SK-N-SH treated with all-trans-retinoic acid at 6 μM for 48 hours (cell line): ENCODE results near the gene PRRT3.
"Not testable (repeated sequence)": the region's sequence is repeated elsewhere in the genome, so short reads cannot be mapped to it uniquely, and the experiment has no call there.

Source experiments
- ATAC-seq: fragments of 200-7000 bp; cut with Tn5 transposase; 3 replicates; pipeline ENCODE4 v1.9.1; 2020; ENCODE audit warnings: mild to moderate bottlenecking, moderate library complexity
- OSR1 ChIP-seq: fragments of 250-450 bp; sonication (Bioruptor Pico); IDR thresholded peaks from 2 replicates; pipeline ENCODE4 v1.8.0; 2022; ENCODE audit warnings: moderate library complexity, mild to moderate bottlenecking, inconsistent platforms

PRRT3 gene

DNA sequence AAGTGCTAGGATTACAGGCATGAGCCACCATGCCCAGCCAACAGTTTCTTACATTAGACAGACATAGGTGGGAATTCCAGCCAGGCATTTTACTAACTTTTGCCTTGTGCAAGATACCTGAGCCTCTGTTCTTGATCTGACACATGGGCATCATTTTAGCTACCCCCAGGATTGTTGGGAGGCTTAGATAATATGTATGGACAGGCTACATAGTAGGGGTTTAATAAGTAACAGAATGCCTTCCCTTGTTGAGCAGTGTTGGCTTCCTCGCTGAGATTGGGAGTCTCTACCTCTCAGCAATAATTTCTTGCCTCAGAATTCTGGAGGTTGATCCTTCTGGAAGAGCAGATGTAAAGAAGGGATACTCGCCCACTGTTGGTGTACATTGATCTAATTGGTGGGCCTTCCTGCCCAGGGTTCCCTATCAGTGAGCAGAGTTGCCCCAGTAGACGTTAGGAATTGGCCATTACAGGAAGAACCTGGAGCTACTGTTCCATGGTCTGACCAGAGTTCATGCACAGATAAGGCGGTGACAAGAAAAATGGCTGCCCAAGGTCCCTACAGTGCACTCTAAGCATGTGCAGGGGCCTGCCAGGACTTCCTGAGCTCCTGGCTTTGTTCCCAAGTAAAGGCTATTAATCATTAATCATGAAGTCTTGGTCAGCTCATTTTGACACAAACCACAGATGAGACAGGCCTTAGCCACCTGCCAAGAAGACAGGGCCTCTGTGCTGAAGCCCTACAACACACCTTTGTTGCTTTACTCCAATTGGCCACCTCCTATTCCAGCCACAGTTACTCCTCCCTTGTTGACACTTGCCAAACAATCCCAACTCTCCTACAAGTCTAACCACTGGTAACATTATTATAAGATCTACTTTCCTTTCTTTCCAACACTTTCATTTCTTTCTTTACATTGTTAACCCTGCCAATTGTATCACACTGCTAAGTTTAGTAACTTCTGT is 54.5 kb downstream of the PRRT3 start:
- TF ChIP-seq OSR1 (CRISPR knock-in tag) = no peak
- peak; percentile 68 for ATAC-seq

- ATAC-seq = not testable (repeated sequence)
Measured at GRCh38 chr3:9896755-9897407, 55.3 kb downstream of the PRRT3 start.

- not testable (repeated sequence) for ATAC-seq
Measured at GRCh38 chr3:9895715-9896114, 56.5 kb downstream of the PRRT3 start.
